PC-9 (cell line): ENCODE measurements around the gene PLCG2. TPM values are rescaled to one million over a fixed set of nuclear protein-coding genes. Genes with fewer than 3 reads are reported as not detected.

Source experiments
- BruUV-seq: library from RNA; stranded (reverse); fragments of 400-500 nt; replicated peaks from 2 replicates; lab custom pipeline; 2021; lab: Mats Ljungman, UMichigan
- CTCF ChIA-PET: fragments of 300-600 bp; sonication (Branson Sonifier 250); formaldehyde crosslinking; loops from one replicate; lab custom pipeline; 2022; ENCODE audit warnings: antibody characterized with exemption; lab: Charles Lee
- POLR2A ChIA-PET: fragments of 300-600 bp; sonication (Branson Sonifier 250); formaldehyde crosslinking; loops from one replicate; lab custom pipeline; 2022; ENCODE audit warnings: antibody characterized with exemption; ENCODE audit not compliant: unreplicated experiment; lab: Charles Lee
- DNase-seq, 2 experiments: peaks; one replicate each; pipeline versions ENCODE4 v3.0.0 to v3.0.0-alpha.2; 2015 to 2022; ENCODE audit warnings: mixed read lengths in 1 of 2
- H2AFZ ChIP-seq: fragments of 200-600 bp; sonication (generic); 2 replicates; pipeline ENCODE4 v1.8.1; 2017; ENCODE audit warnings: antibody characterized with exemption
- H3F3A ChIP-seq: fragments of 200-600 bp; sonication (generic); 2 replicates; pipeline ENCODE4 v1.8.1; 2017; ENCODE audit warnings: antibody characterized with exemption, mild to moderate bottlenecking, low read depth; ENCODE audit not compliant: insufficient read depth
- H3K27ac ChIP-seq: fragments of 200-600 bp; sonication (generic); 2 replicates; pipeline ENCODE4 v1.6.1; 2016; ENCODE audit warnings: mixed run types
- H3K27me3 ChIP-seq: fragments of 200-600 bp; sonication (generic); 2 replicates; pipeline ENCODE4 v1.6.1; 2016; ENCODE audit warnings: low read depth, mixed run types; ENCODE audit not compliant: insufficient read depth
- H3K36me3 ChIP-seq: fragments of 200-600 bp; sonication (generic); 2 replicates; pipeline ENCODE4 v1.6.1; 2016; ENCODE audit warnings: low read depth, mixed run types
- H3K4me1 ChIP-seq: fragments of 200-600 bp; sonication (generic); replicated peaks from 2 replicates; pipeline ENCODE4 v1.6.1; 2016; ENCODE audit warnings: mixed run types; ENCODE audit not compliant: insufficient read depth
- H3K4me2 ChIP-seq: fragments of 200-600 bp; sonication (generic); 2 replicates; pipeline ENCODE4 v1.6.1; 2017; ENCODE audit warnings: mixed run types
- H3K4me3 ChIP-seq: fragments of 200-600 bp; sonication (generic); 2 replicates; pipeline ENCODE4 v1.6.1; 2016; ENCODE audit warnings: mixed run types
- H3K79me2 ChIP-seq: fragments of 200-600 bp; sonication (generic); 2 replicates; pipeline ENCODE4 v1.6.1; 2017; ENCODE audit warnings: low read depth, mixed run types
- H3K9me2 ChIP-seq: fragments of 200-600 bp; sonication (generic); 2 replicates; pipeline ENCODE4 v1.8.1; 2017; ENCODE audit warnings: mild to moderate bottlenecking; ENCODE audit not compliant: insufficient read depth
- H3K9me3 ChIP-seq: fragments of 200-600 bp; sonication (generic); 2 replicates; pipeline ENCODE4 v1.8.1; 2016; ENCODE audit warnings: low read depth; ENCODE audit not compliant: insufficient read depth
- H4K20me1 ChIP-seq: fragments of 200-600 bp; sonication (generic); 2 replicates; pipeline ENCODE4 v1.8.1; 2017; ENCODE audit not compliant: insufficient read depth
- CTCF ChIP-seq: fragments of 200-600 bp; sonication (generic); conservative IDR thresholded peaks from 2 replicates; pipeline ENCODE4 v1.6.1; 2017; ENCODE audit warnings: mixed run types, antibody characterized with exemption, mild to moderate bottlenecking, moderate library complexity
- EZH2 ChIP-seq: fragments of 200-600 bp; sonication (generic); IDR thresholded peaks from 2 replicates; pipeline ENCODE4 v1.8.0; 2017; ENCODE audit warnings: antibody characterized with exemption, low read depth
- intact Hi-C: fragments of 100-400 bp; cut with micrococcal nuclease; formaldehyde crosslinking; loops from one replicate; pipeline ENCODE4 v1.10.0; 2022; ENCODE audit not compliant: unreplicated experiment
- total RNA-seq: library from RNA; stranded (reverse); gene quantifications from 2 replicates; pipeline ENCODE4 v1.2.3, GENCODE V29; 2021

PLCG2 gene
- total RNA-seq, 1 experiment from 2014 or later: 10.8 TPM

GRCh38 chr16:81913222-81913621 is 134.1 kb downstream of the PLCG2 start:
- no peak for TF ChIP-seq EZH2
- no peak for TF ChIP-seq CTCF
- Histone ChIP-seq H3K79me2 (no peaks in the 10 kb centered on the region), H4K20me1 (no peaks in the 10 kb centered on the region), H3F3A (no peaks in the 10 kb centered on the region), H3K4me3 (no peak overlapping the region), H3K4me2 (no peak overlapping the region), H3K27ac (no peak overlapping the region), H3K27me3 (no peaks in the 10 kb centered on the region), H3K9me2 (no peaks in the 10 kb centered on the region), H3K4me1 (no peaks in the 10 kb centered on the region), H3K36me3 (no peaks in the 10 kb centered on the region), H3K9me3 (no peaks in the 10 kb centered on the region), H2AFZ (no peak overlapping the region)
- intact Hi-C loops: no loop called here
- DNase-seq: no peak
- ChIA-PET POLR2A (no interaction called here), CTCF (no interaction called here)
- BruUV-seq: no TSS peak

GRCh38 chr16:81917375-81917774 is 138.3 kb downstream of the PLCG2 start:
- Histone ChIP-seq H2AFZ (no peak overlapping the region), H3K27me3 (no peaks in the 10 kb centered on the region), H3K36me3 (no peaks in the 10 kb centered on the region), H3K27ac (no peak overlapping the region), H3F3A (no peaks in the 10 kb centered on the region), H3K79me2 (no peaks in the 10 kb centered on the region), H3K4me1 (no peaks in the 10 kb centered on the region), H3K4me2 (no peak overlapping the region), H3K9me2 (no peaks in the 10 kb centered on the region), H3K9me3 (no peaks in the 10 kb centered on the region), H3K4me3 (no peak overlapping the region), H4K20me1 (no peaks in the 10 kb centered on the region)
- ChIA-PET POLR2A (no interaction called here), CTCF (no interaction called here)
- DNase-seq: no peak
- intact Hi-C loops: no loop called here
- no TSS peak for BruUV-seq
- TF ChIP-seq CTCF (no peak), EZH2 (no peak)

DNA sequence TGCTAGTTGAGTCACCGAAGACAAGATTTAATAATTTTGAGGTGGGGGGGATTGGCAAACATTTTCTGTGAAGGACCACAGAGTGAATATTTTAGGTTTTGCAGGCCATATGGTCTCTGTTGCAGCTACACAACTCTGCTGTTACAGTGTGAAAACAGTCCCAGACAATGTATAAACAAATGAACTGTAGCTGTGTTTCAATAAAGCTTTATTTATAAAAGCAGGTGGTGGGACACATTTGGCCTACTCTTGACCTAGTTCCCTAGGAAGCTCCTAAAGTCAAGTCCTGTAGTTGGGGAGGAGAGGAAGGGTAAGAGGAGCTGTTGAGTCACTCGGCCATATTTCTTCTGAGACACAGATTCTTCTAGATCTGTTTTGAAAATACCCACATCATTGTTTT is 139.8 kb downstream of the PLCG2 start:
- no peaks in the 10 kb centered on the region for H3F3A ChIP-seq
- CTCF ChIA-PET: no interaction called here
- no peaks in the 10 kb centered on the region for H3K9me2 ChIP-seq
- TF ChIP-seq EZH2: no peak
- no peak for TF ChIP-seq CTCF
- H3K4me3 ChIP-seq: no peak overlapping the region
- no peaks in the 10 kb centered on the region for H3K36me3 ChIP-seq
- intact Hi-C loops: no loop called here
- H3K27ac ChIP-seq: no peak overlapping the region
- no peaks in the 10 kb centered on the region for H3K79me2 ChIP-seq
- BruUV-seq: no TSS peak
- POLR2A ChIA-PET: interaction anchor here (0.6 kb wide), 1 partner anchor 1466 kb away, joined by 8 read pairs; no protein-coding TSS in a partner anchor
- no peaks in the 10 kb centered on the region for H3K27me3 ChIP-seq
- H4K20me1 ChIP-seq: no peaks in the 10 kb centered on the region
- H3K9me3 ChIP-seq: no peaks in the 10 kb centered on the region
- DNase-seq: no peak
- no peaks in the 10 kb centered on the region for H3K4me1 ChIP-seq
- H3K4me2 ChIP-seq: no peak overlapping the region
- no peak overlapping the region for H2AFZ ChIP-seq
